Nucleus accumbens (tissue), 56 donors: ENCODE measurements around the gene CDH13.
A peak's percentile ranks its signal among the peaks of the same experiment; 100 is the strongest.

Source experiments
- DNase-seq, 56 donors: peaks; one replicate each; lab custom pipeline; 2025; lab: John Stamatoyannopoulos, UW

CDH13 gene

GRCh38 chr16:82732461-82732860, 105.7 kb downstream of the CDH13 start:
- no peak for DNase-seq

GRCh38 chr16:82735186-82735585, 108.4 kb downstream of the CDH13 start:
- DNase-seq = no peak

- no peak for DNase-seq
These were observed 108.9 kb downstream of the CDH13 start for GRCh38 chr16:82735673-82736091.

- DNase-seq = no peak
These were observed 109.5 kb downstream of the CDH13 start for GRCh38 chr16:82736224-82736623.

GRCh38 chr16:82738699-82739098, 111.9 kb downstream of the CDH13 start:
- DNase-seq = no peak

- no peak for DNase-seq
These were observed 114.4 kb downstream of the CDH13 start for GRCh38 chr16:82741073-82741615.

- no peak for DNase-seq
These were observed 118.2 kb downstream of the CDH13 start for GRCh38 chr16:82744958-82745357.

GRCh38 chr16:82748026-82748425, 121.3 kb downstream of the CDH13 start:
- peak in 1 of 56 donors; percentile 3 for DNase-seq

GRCh38 chr16:82750068-82750467, 123.3 kb downstream of the CDH13 start:
- no peak for DNase-seq

- no peak for DNase-seq
These were observed 124.3 kb downstream of the CDH13 start for GRCh38 chr16:82751020-82751419.

GRCh38 chr16:82752172-82752571, 125.4 kb downstream of the CDH13 start:
- DNase-seq = no peak

- no peak for DNase-seq
These were observed 127.1 kb downstream of the CDH13 start for GRCh38 chr16:82753821-82754220.

GRCh38 chr16:82754716-82755513, 128.1 kb downstream of the CDH13 start:
- no peak for DNase-seq

GRCh38 chr16:82755570-82756282, 129.0 kb downstream of the CDH13 start:
- DNase-seq = no peak

- no peak for DNase-seq
These were observed 129.5 kb downstream of the CDH13 start for GRCh38 chr16:82756283-82756599.

- no peak for DNase-seq
These were observed 131.6 kb downstream of the CDH13 start for GRCh38 chr16:82758406-82758805.

- no peak for DNase-seq
These were observed 132.1 kb downstream of the CDH13 start for GRCh38 chr16:82758904-82759303.

GRCh38 chr16:82761236-82761635, 134.5 kb downstream of the CDH13 start:
- DNase-seq = peak in 4 of 56 donors; percentile 1 to 9 (median 4)

GRCh38 chr16:82761858-82762257, 135.1 kb downstream of the CDH13 start:
- no peak for DNase-seq

GRCh38 chr16:82763371-82763770, 136.6 kb downstream of the CDH13 start:
- no peak for DNase-seq

GRCh38 chr16:82767198-82767597, 140.4 kb downstream of the CDH13 start:
- DNase-seq = no peak

GRCh38 chr16:82767808-82768207, 141.0 kb downstream of the CDH13 start:
- no peak for DNase-seq
